ENCODE measurements around the gene FGGY. TPM values are rescaled to one million over a fixed set of nuclear protein-coding genes. Genes with fewer than 3 reads are reported as not detected.
A peak's percentile ranks its signal among the peaks of the same experiment; 100 is the strongest.

Gene FGGY
- total and polyA plus RNA-seq, 8 donors, result 6.2 to 27.0 (median 16.0) TPM

- TF ChIP-seq, protein P1, sequence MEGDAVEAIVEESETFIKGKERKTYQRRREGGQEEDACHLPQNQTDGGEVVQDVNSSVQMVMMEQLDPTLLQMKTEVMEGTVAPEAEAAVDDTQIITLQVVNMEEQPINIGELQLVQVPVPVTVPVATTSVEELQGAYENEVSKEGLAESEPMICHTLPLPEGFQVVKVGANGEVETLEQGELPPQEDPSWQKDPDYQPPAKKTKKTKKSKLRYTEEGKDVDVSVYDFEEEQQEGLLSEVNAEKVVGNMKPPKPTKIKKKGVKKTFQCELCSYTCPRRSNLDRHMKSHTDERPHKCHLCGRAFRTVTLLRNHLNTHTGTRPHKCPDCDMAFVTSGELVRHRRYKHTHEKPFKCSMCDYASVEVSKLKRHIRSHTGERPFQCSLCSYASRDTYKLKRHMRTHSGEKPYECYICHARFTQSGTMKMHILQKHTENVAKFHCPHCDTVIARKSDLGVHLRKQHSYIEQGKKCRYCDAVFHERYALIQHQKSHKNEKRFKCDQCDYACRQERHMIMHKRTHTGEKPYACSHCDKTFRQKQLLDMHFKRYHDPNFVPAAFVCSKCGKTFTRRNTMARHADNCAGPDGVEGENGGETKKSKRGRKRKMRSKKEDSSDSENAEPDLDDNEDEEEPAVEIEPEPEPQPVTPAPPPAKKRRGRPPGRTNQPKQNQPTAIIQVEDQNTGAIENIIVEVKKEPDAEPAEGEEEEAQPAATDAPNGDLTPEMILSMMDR (IDR thresholded peaks at IDR 0.05), result no peak
- FAIRE-seq (no peak), ATAC-seq (no peak), DNase-seq (no peak)
- Histone ChIP-seq H3K9me3 (no peaks in the 10 kb centered on the region), H3K4me1 (peaks cover 0 to 15% (median 0%) of the 10 kb centered on the region in 3 donors), H3K27ac (no peak overlapping the region), H3K36me3 (no peaks in the 10 kb centered on the region), H3K4me3 (no peak overlapping the region), H3K27me3 (no peaks in the 10 kb centered on the region)
- 92 to 93% methylated on average over 7 of the region's 7 CpGs for WGBS, 2 donors
- intact Hi-C loops (cut with DNase I), result no loop called here
These were observed 200.7 kb downstream of the FGGY start for GRCh38 chr1:59497616-59498015.

GRCh38 chr1:59498640-59499039 is 201.7 kb downstream of the FGGY start:
- peak in 3 of 4 donors; percentile 32 to 51 (median 32) for ATAC-seq
- 36 to 37% methylated on average over 4 of the region's 4 CpGs for WGBS, 2 donors
- Histone ChIP-seq H3K4me3 (no peak overlapping the region), H3K27me3 (no peaks in the 10 kb centered on the region), H3K9me3 (no peaks in the 10 kb centered on the region), H3K36me3 (no peaks in the 10 kb centered on the region), H3K4me1 (peaks cover 0 to 15% (median 0%) of the 10 kb centered on the region in 3 donors), H3K27ac (peak overlapping the region in 2 of 4 donors; percentile 67 to 78)
- FAIRE-seq, result no peak
- intact Hi-C loops (cut with DNase I), result no loop called here
- TF ChIP-seq, protein P1 (IDR thresholded peaks at IDR 0.05), result no peak
- DNase-seq, result peak in 1 of 6 donors; percentile 13

GRCh38 chr1:59499273-59499942 is 202.5 kb downstream of the FGGY start:
- H3K36me3 ChIP-seq, result no peaks in the 10 kb centered on the region
- DNase-seq, result no peak
- H3K27me3 ChIP-seq, result no peaks in the 10 kb centered on the region
- peak overlapping the region in 3 of 4 donors; percentile 33 to 78 (median 67) for H3K27ac ChIP-seq
- H3K9me3 ChIP-seq, result no peaks in the 10 kb centered on the region
- 31 to 43% methylated on average over 5 of the region's 5 CpGs for WGBS, 2 donors
- peaks cover 0 to 15% (median 0%) of the 10 kb centered on the region in 3 donors for H3K4me1 ChIP-seq
- TF ChIP-seq, protein P1 (IDR thresholded peaks at IDR 0.05), result no peak
- FAIRE-seq, result peak; percentile 65
- H3K4me3 ChIP-seq, result peak overlapping the region in 2 of 4 donors; percentile 3 to 17
- intact Hi-C loops (cut with DNase I), result no loop called here
- peak; percentile 74 to 84 (median 80) for ATAC-seq

DNA sequence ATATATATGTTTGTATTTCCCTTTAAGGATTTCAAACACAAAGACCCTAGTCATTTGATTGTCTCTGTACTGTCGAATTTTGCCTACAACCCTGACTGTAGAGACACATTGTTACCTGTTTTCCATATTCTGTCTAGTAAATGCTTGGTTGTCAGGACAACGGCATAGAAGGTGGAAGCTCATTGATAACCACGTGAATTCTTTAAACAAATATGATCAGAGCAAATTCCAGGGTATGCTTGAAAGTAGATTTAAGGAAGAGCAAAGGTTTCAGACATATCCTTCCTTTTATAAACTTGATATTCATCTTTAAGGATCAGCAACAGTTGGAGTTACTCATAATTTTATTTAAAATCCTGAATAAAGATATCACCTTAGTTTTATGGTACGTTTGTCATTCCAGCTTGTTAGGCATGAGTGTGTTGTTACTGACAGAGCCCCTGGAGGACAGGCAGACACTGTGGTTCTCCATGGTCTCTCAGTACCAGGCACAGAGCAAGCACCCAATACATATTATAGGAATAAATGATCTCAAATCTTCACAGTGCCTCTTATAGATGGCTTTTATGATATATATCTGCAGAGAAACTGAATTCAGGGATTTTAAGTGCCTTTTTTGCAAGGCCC is 203.2 kb downstream of the FGGY start:
- DNase-seq (no peak), FAIRE-seq (no peak), ATAC-seq (peak; percentile 30 to 80 (median 58))
- H3K36me3 ChIP-seq, result no peaks in the 10 kb centered on the region
- intact Hi-C loops (cut with DNase I), result no loop called here
- peaks cover 0 to 15% (median 0%) of the 10 kb centered on the region in 3 donors for H3K4me1 ChIP-seq
- WGBS, 2 donors, result 24 to 26% methylated on average over 4 of the region's 4 CpGs
- H3K9me3 ChIP-seq, result no peaks in the 10 kb centered on the region
- peak overlapping the region in 1 of 4 donors; percentile 17 for H3K4me3 ChIP-seq
- H3K27ac ChIP-seq, result peak overlapping the region in 2 of 4 donors; percentile 67 to 78
- TF ChIP-seq, protein P1 (IDR thresholded peaks at IDR 0.05), result no peak
- no peaks in the 10 kb centered on the region for H3K27me3 ChIP-seq
